Spleen (tissue), 11 donors: ENCODE measurements around the gene RNF13. TPM values are rescaled to one million over a fixed set of nuclear protein-coding genes. Genes with fewer than 3 reads are reported as not detected.

Experiments used
- DNase-seq: peaks from one replicate; pipeline ENCODE4 v3.0.0-alpha.2; 2020
- H3K27ac ChIP-seq, 8 donors: fragments of 200-600 bp; sonication (generic) in 7 of 8; 1 replicate in 4 of 8; 2 replicates in 4 of 8; pipeline versions ENCODE4 v1.5.0 to v1.8.0; 2016 to 2021; ENCODE audit warnings: inconsistent platforms in 4 of 8, mild to moderate bottlenecking in 4 of 8, moderate library complexity in 1 of 8
- H3K27me3 ChIP-seq, 7 donors: fragments of 200-600 bp; sonication (generic) in 6 of 7; replicated peaks in 1 of 7; 1 replicate in 4 of 7; 2 replicates in 3 of 7; pipeline versions ENCODE4 v1.5.0 to v1.8.0; 2016 to 2021; ENCODE audit warnings: inconsistent platforms in 3 of 7, mild to moderate bottlenecking in 1 of 7
- H3K36me3 ChIP-seq, 6 donors: fragments of 200-600 bp; sonication (generic) in 5 of 6; 1 replicate in 4 of 6; 2 replicates in 2 of 6; pipeline versions ENCODE4 v1.5.0 to v1.8.0; 2016 to 2021; ENCODE audit warnings: inconsistent platforms in 2 of 6
- H3K4me1 ChIP-seq, 6 donors: fragments of 200-600 bp; sonication (generic) in 5 of 6; 1 replicate in 3 of 6; 2 replicates in 3 of 6; pipeline versions ENCODE4 v1.5.0 to v1.8.0; 2016 to 2021; ENCODE audit warnings: inconsistent platforms in 3 of 6
- H3K4me3 ChIP-seq, 8 donors: fragments of 200-600 bp; sonication (generic) in 7 of 8; 1 replicate in 4 of 8; 2 replicates in 4 of 8; pipeline versions ENCODE4 v1.5.0 to v1.8.0; 2016 to 2021; ENCODE audit warnings: inconsistent platforms in 4 of 8, mild to moderate bottlenecking in 4 of 8, moderate library complexity in 2 of 8
- H3K9me3 ChIP-seq, 8 donors: fragments of 200-600 bp; sonication (generic) in 7 of 8; 1 replicate in 4 of 8; 2 replicates in 4 of 8; pipeline versions ENCODE4 v1.5.0 to v1.8.0; 2016 to 2021; ENCODE audit warnings: inconsistent platforms in 4 of 8
- CTCF ChIP-seq, 11 experiments: fragments of 200-600 bp in 7 of 11; fragments of 450-650 bp in 4 of 11; sonication (generic) in 4 of 11; IDR thresholded peaks in 8 of 11; conservative IDR thresholded peaks in 3 of 11; 1 replicate in 7 of 11; 2 replicates in 4 of 11; pipeline versions ENCODE4 v1.4.0 to v1.8.0; 2016 to 2021; ENCODE audit warnings: antibody characterized with exemption in 11 of 11, inconsistent platforms in 4 of 11, mild to moderate bottlenecking in 1 of 11
- POLR2A ChIP-seq, 3 donors: fragments of 450-650 bp; IDR thresholded peaks; one replicate each; pipeline ENCODE4 v1.5.1; 2017; ENCODE audit warnings: antibody characterized with exemption in 3 of 3, mild to moderate bottlenecking in 1 of 3
- POLR2AphosphoS5 ChIP-seq, 3 donors: sonication (generic); formaldehyde crosslinking; IDR thresholded peaks; one replicate each; pipeline ENCODE4 v1.5.1; 2017; ENCODE audit warnings: antibody characterized with exemption in 3 of 3
- WGBS, 5 donors: extraction: QIAGEN DNeasy Blood & Tissue Kit in 3 of 5; methylation state at CpG; one replicate each; pipeline versions ENCODE4 v1.1.5 to v1.1.7; 2013 to 2018; 5-methylcytosine and 5-hydroxymethylcytosine counted together
- intact Hi-C: fragments of 100-400 bp; cut with DNase I; formaldehyde crosslinking; loops from one replicate; pipeline ENCODE4 v1.15.0; 2023; ENCODE audit warnings: low total_unique reads
- polyA plus RNA-seq, 3 donors: library from polyadenylated mRNA; stranded (reverse); fragments of 200-250 nt; gene quantifications; one replicate each; pipeline ENCODE4 v1.2.1, GENCODE V29; 2013
- total RNA-seq, 7 donors: library from RNA; depleted of rRNA in 3 of 7; stranded (reverse); fragments of >200 nt in 3 of 7; fragmentation: NEBNext Ultra II Directional in 4 of 7; extraction: Animal tissue kit (Norgen Biotek cat#: 25700) in 4 of 7; gene quantifications; one replicate each; pipeline versions ENCODE4 v1.1.0 to v1.2.1, GENCODE V29; 2016 to 2021
- donor health status: healthy with polysubstance abuse.
- donor health status: DM: no; HTN: no; CAD: no; lungs with moderate emphysema.
- donor health status: DM: no; HTN: no; CAD: no.
- donor health status: Bipolar disorder and iron deficiency.
- donor health status: healthy.
- donor health status: DM: no; HTN: no; CAD: no.
- donor health status: DM: yes; HTN: yes; CAD: no.

RNF13 gene
- total and polyA plus RNA-seq, 10 donors: 30.7 to 137 (median 111) TPM

DNA sequence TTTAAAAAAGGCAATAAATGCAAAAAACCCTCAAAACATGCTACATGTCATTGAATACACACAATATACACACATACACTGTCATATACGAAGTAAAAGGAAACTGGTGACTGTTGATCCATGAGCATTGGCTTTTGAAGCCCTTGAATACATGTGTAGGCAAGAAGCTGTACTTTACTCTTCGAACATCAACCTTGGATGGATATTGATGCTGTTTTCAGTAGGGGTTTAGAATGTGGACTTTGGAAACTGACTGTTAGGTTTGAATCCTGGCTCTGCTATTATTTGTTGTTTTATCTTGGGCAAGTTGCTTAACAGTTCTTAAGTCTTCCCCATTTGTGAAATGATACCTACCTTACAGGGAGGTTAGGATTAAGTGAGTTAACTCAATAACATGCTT lies 30.5 kb downstream of the RNF13 start:
- H3K27ac ChIP-seq: no peak overlapping the region
- intact Hi-C loops: no loop called here
- DNase-seq: no peak
- H3K27me3 ChIP-seq: no peaks in the 10 kb centered on the region
- TF ChIP-seq POLR2AphosphoS5 (IDR thresholded peaks at IDR 0.05) (no peak), CTCF (IDR thresholded peaks at IDR 0.05 in 8 of 11, conservative IDR thresholded peaks at IDR 0.05 in 3 of 11) (no peak), POLR2A (IDR thresholded peaks at IDR 0.05) (no peak)
- H3K9me3 ChIP-seq: peaks cover 0 to 7% (median 1%) of the 10 kb centered on the region in 8 donors
- peaks cover 0 to 66% (median 20%) of the 10 kb centered on the region in 6 donors for H3K4me1 ChIP-seq
- H3K36me3 ChIP-seq: peaks cover 4 to 32% (median 14%) of the 10 kb centered on the region in 6 donors
- 89 to 92% (median 92%) methylated on average over 2 of the region's 2 CpGs for WGBS, 5 donors
- H3K4me3 ChIP-seq: no peak overlapping the region

DNA sequence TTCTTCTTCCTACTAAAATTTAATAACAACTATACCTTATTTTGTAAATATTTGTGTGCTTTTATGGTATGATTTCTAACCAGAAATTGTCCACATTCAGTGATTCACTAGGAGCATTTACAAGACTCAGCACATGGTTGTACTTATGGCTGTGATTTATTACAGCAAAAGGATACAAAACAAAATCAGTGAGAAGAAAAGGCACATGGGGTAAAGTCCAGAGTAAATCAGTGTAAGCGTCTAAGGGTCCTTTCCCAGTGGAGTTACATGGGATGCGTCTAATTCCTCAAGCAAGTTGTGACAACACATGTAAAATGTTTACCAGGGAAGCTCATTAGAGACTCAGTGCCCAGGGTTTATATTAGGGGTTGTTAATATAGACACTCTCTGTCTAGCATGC lies 31.1 kb downstream of the RNF13 start:
- DNase-seq: no peak
- H3K36me3 ChIP-seq: peaks cover 3 to 37% (median 14%) of the 10 kb centered on the region in 6 donors
- 93 to 97% (median 95%) methylated on average over 2 of the region's 2 CpGs for WGBS, 5 donors
- no peaks in the 10 kb centered on the region for H3K27me3 ChIP-seq
- H3K27ac ChIP-seq: no peak overlapping the region
- H3K4me3 ChIP-seq: no peak overlapping the region
- H3K9me3 ChIP-seq: peaks cover 0 to 5% (median 0%) of the 10 kb centered on the region in 8 donors
- intact Hi-C loops: no loop called here
- peaks cover 0 to 72% (median 23%) of the 10 kb centered on the region in 6 donors for H3K4me1 ChIP-seq
- TF ChIP-seq CTCF (IDR thresholded peaks at IDR 0.05 in 8 of 11, conservative IDR thresholded peaks at IDR 0.05 in 3 of 11) (no peak), POLR2A (IDR thresholded peaks at IDR 0.05) (no peak), POLR2AphosphoS5 (IDR thresholded peaks at IDR 0.05) (no peak)

- TF ChIP-seq CTCF (IDR thresholded peaks at IDR 0.05 in 8 of 11, conservative IDR thresholded peaks at IDR 0.05 in 3 of 11): no peak
- TF ChIP-seq POLR2A (IDR thresholded peaks at IDR 0.05): no peak
- no peak for TF ChIP-seq POLR2AphosphoS5 (IDR thresholded peaks at IDR 0.05)
- intact Hi-C loops: no loop called here
- 90 to 97% (median 92%) methylated on average over 1 of the region's 1 CpG for WGBS, 5 donors
- Histone ChIP-seq H3K36me3 (peaks cover 3 to 53% (median 18%) of the 10 kb centered on the region in 6 donors), H3K27ac (no peak overlapping the region), H3K4me3 (no peak overlapping the region), H3K27me3 (no peaks in the 10 kb centered on the region), H3K4me1 (peaks cover 0 to 71% (median 25%) of the 10 kb centered on the region in 6 donors), H3K9me3 (no peaks in the 10 kb centered on the region)
- DNase-seq: no peak
These were observed 32.7 kb downstream of the RNF13 start for GRCh38 chr3:149845570-149846244.

GRCh38 chr3:149848238-149848637 lies 35.2 kb downstream of the RNF13 start:
- WGBS, 5 donors: 41 to 68% (median 58%) methylated on average over 1 of the region's 1 CpG
- H3K27me3 ChIP-seq: no peaks in the 10 kb centered on the region
- intact Hi-C loops: no loop called here
- H3K9me3 ChIP-seq: no peaks in the 10 kb centered on the region
- peaks cover 0 to 62% (median 13%) of the 10 kb centered on the region in 6 donors for H3K4me1 ChIP-seq
- no peak for DNase-seq
- H3K36me3 ChIP-seq: peaks cover 3 to 78% (median 21%) of the 10 kb centered on the region in 6 donors
- peak overlapping the region in 5 of 8 donors; percentile 15 to 78 (median 66) for H3K27ac ChIP-seq
- peak overlapping the region in 1 of 8 donors; percentile 21 for H3K4me3 ChIP-seq
- TF ChIP-seq CTCF (IDR thresholded peaks at IDR 0.05 in 8 of 11, conservative IDR thresholded peaks at IDR 0.05 in 3 of 11): no peak
- no peak for TF ChIP-seq POLR2A (IDR thresholded peaks at IDR 0.05)
- TF ChIP-seq POLR2AphosphoS5 (IDR thresholded peaks at IDR 0.05): no peak
